NK-92 (cell line): ENCODE results near the gene SLC6A20.
"Not testable (repeated sequence)": the region's sequence is repeated elsewhere in the genome, so short reads cannot be mapped to it uniquely, and the experiment has no call there.

ENCODE experiments used
- DNase-seq: peaks from one replicate; lab custom pipeline; 2025; ENCODE audit not compliant: unreplicated experiment; lab: John Stamatoyannopoulos, UW

The SLC6A20 gene

GRCh38 chr3:45760878-45761711 is 35.2 kb downstream of the SLC6A20 start:
- DNase-seq = no peak

- DNase-seq = no peak
Measured at GRCh38 chr3:45759851-45760250, 36.5 kb downstream of the SLC6A20 start.

- no peak for DNase-seq
Measured at GRCh38 chr3:45758871-45759270, 37.5 kb downstream of the SLC6A20 start.

- not testable (repeated sequence) for DNase-seq
Measured at GRCh38 chr3:45757141-45757540, 39.2 kb downstream of the SLC6A20 start.

- no peak for DNase-seq
Measured at GRCh38 chr3:45756055-45756454, 40.3 kb downstream of the SLC6A20 start.

GRCh38 chr3:45754461-45754860 is 41.9 kb downstream of the SLC6A20 start:
- no peak for DNase-seq

- DNase-seq = no peak
Measured at GRCh38 chr3:45753095-45753494, 43.2 kb downstream of the SLC6A20 start.

GRCh38 chr3:45751537-45752242 is 44.6 kb downstream of the SLC6A20 start:
- no peak for DNase-seq

GRCh38 chr3:45749880-45750279 is 46.5 kb downstream of the SLC6A20 start:
- DNase-seq = no peak

GRCh38 chr3:45749036-45749600 is 47.2 kb downstream of the SLC6A20 start:
- not testable (repeated sequence) for DNase-seq

- no peak for DNase-seq
Measured at GRCh38 chr3:45748068-45748467, 48.3 kb downstream of the SLC6A20 start.

GRCh38 chr3:45746777-45747622 is 49.3 kb downstream of the SLC6A20 start:
- no peak for DNase-seq

- no peak for DNase-seq
Measured at GRCh38 chr3:45746165-45746776, 50.1 kb downstream of the SLC6A20 start.

GRCh38 chr3:45742461-45743089 is 53.8 kb downstream of the SLC6A20 start:
- no peak for DNase-seq

GRCh38 chr3:45741742-45742460 is 54.4 kb downstream of the SLC6A20 start:
- no peak for DNase-seq

- no peak for DNase-seq
Measured at GRCh38 chr3:45741247-45741646, 55.1 kb downstream of the SLC6A20 start.

GRCh38 chr3:45739991-45740390 is 56.3 kb downstream of the SLC6A20 start:
- DNase-seq = no peak

GRCh38 chr3:45737234-45737633 is 59.1 kb downstream of the SLC6A20 start:
- DNase-seq = no peak

GRCh38 chr3:45736707-45737106 is 59.6 kb downstream of the SLC6A20 start:
- no peak for DNase-seq
